Fibroblast of pulmonary artery (primary cell): Measurements from ENCODE around the gene COL4A6.

Source experiments
- DNase-seq: peaks from one replicate; pipeline ENCODE4 v3.0.0-alpha.2; 2010; ENCODE audit warnings: low read depth
- H3K4me3 ChIP-seq: replicated peaks from 2 replicates; pipeline ENCODE4 v1.5.1; 2011; ENCODE audit warnings: low read depth, mild to moderate bottlenecking, control low read depth, low read length, moderate library complexity
- CTCF ChIP-seq: IDR thresholded peaks from 2 replicates; pipeline ENCODE4 v1.5.1; 2011; ENCODE audit warnings: mild to moderate bottlenecking, control low read depth, low read length, inconsistent platforms; ENCODE audit errors: missing control alignments

COL4A6 gene

GRCh38 chrX:108332281-108332680 is 105.9 kb downstream of the COL4A6 start:
- no peak for DNase-seq
- no peak overlapping the region for H3K4me3 ChIP-seq
- no peak for TF ChIP-seq CTCF

- DNase-seq, result no peak
- TF ChIP-seq CTCF, result no peak
- H3K4me3 ChIP-seq, result no peak overlapping the region
These were observed 106.9 kb downstream of the COL4A6 start for GRCh38 chrX:108331126-108331909.

GRCh38 chrX:108323751-108324150 is 114.5 kb downstream of the COL4A6 start:
- H3K4me3 ChIP-seq, result no peak overlapping the region
- DNase-seq, result no peak
- no peak for TF ChIP-seq CTCF

GRCh38 chrX:108322234-108322633 is 116.0 kb downstream of the COL4A6 start:
- no peak for TF ChIP-seq CTCF
- DNase-seq, result no peak
- H3K4me3 ChIP-seq, result no peak overlapping the region

GRCh38 chrX:108316456-108316855 is 121.8 kb downstream of the COL4A6 start:
- H3K4me3 ChIP-seq, result no peak overlapping the region
- no peak for DNase-seq
- no peak for TF ChIP-seq CTCF

GRCh38 chrX:108313669-108314068 is 124.6 kb downstream of the COL4A6 start:
- no peak for TF ChIP-seq CTCF
- no peak overlapping the region for H3K4me3 ChIP-seq
- DNase-seq, result no peak

- DNase-seq, result peak; percentile 48
- H3K4me3 ChIP-seq, result no peak overlapping the region
- TF ChIP-seq CTCF, result no peak
These were observed 125.3 kb downstream of the COL4A6 start for GRCh38 chrX:108312957-108313356.
